Right forelimb (tissue), 1 donor: ENCODE results near the gene NF1.
"Not testable (repeated sequence)": the region's sequence is repeated elsewhere in the genome, so short reads cannot be mapped to it uniquely, and the experiment has no call there.

Experiments
- DNase-seq: peaks from one replicate; pipeline ENCODE4 v3.0.0-alpha.2; 2018

The NF1 gene

GRCh38 chr17:31256936-31257335, 162.2 kb downstream of the NF1 start:
- DNase-seq, result no peak

GRCh38 chr17:31260151-31260550, 165.4 kb downstream of the NF1 start:
- DNase-seq, result no peak

GRCh38 chr17:31261601-31262000, 166.8 kb downstream of the NF1 start:
- DNase-seq, result no peak

GRCh38 chr17:31262923-31263322, 168.1 kb downstream of the NF1 start:
- DNase-seq, result not testable (repeated sequence)

- no peak for DNase-seq
Measured at GRCh38 chr17:31266042-31266441, 171.3 kb downstream of the NF1 start.

GRCh38 chr17:31269036-31269577, 174.3 kb downstream of the NF1 start:
- DNase-seq, result no peak

GRCh38 chr17:31269578-31269983, 174.8 kb downstream of the NF1 start:
- DNase-seq, result no peak

GRCh38 chr17:31272236-31272635, 177.5 kb downstream of the NF1 start:
- DNase-seq, result no peak

- DNase-seq, result no peak
Measured at GRCh38 chr17:31272803-31273202, 178.0 kb downstream of the NF1 start.

GRCh38 chr17:31273516-31273915, 178.7 kb downstream of the NF1 start:
- DNase-seq, result no peak

- no peak for DNase-seq
Measured at GRCh38 chr17:31274252-31274651, 179.5 kb downstream of the NF1 start.

GRCh38 chr17:31275116-31275515, 180.3 kb downstream of the NF1 start:
- no peak for DNase-seq

GRCh38 chr17:31279401-31279800, 184.6 kb downstream of the NF1 start:
- DNase-seq, result no peak

GRCh38 chr17:31281061-31281460, 186.3 kb downstream of the NF1 start:
- no peak for DNase-seq

- DNase-seq, result no peak
Measured at GRCh38 chr17:31283841-31284240, 189.1 kb downstream of the NF1 start.

GRCh38 chr17:31286587-31286986, 191.8 kb downstream of the NF1 start:
- no peak for DNase-seq

- not testable (repeated sequence) for DNase-seq
Measured at GRCh38 chr17:31287932-31288331, 193.2 kb downstream of the NF1 start.

GRCh38 chr17:31289790-31290189, 195.0 kb downstream of the NF1 start:
- no peak for DNase-seq

GRCh38 chr17:31291820-31292219, 197.0 kb downstream of the NF1 start:
- DNase-seq, result no peak

GRCh38 chr17:31293581-31293980, 198.8 kb downstream of the NF1 start:
- DNase-seq, result no peak

GRCh38 chr17:31294231-31294630, 199.5 kb downstream of the NF1 start:
- no peak for DNase-seq

- DNase-seq, result no peak
Measured at GRCh38 chr17:31294820-31295488, 200.2 kb downstream of the NF1 start.

GRCh38 chr17:31295489-31295871, 200.7 kb downstream of the NF1 start:
- no peak for DNase-seq

GRCh38 chr17:31296142-31296541, 201.4 kb downstream of the NF1 start:
- no peak for DNase-seq

- DNase-seq, result no peak
Measured at GRCh38 chr17:31297090-31297489, 202.3 kb downstream of the NF1 start, which contains the start of gene OMG. Gene OMG, minus strand, starts transcription at chr17:31297239. Its CDS starts 908 bp downstream, at chr17:31296331.
